ENCODE results near the gene SH3BGR. TPM values are rescaled to one million over a fixed set of nuclear protein-coding genes. Genes with fewer than 3 reads are reported as not detected.
A peak's percentile ranks its signal among the peaks of the same experiment; 100 is the strongest.

Gene SH3BGR
- total and polyA plus RNA-seq, 2 donors (not counting 3 experiments of a cell fraction or from before 2014, with no cell fraction given), result 1.1 TPM; not detected in 1

DNA sequence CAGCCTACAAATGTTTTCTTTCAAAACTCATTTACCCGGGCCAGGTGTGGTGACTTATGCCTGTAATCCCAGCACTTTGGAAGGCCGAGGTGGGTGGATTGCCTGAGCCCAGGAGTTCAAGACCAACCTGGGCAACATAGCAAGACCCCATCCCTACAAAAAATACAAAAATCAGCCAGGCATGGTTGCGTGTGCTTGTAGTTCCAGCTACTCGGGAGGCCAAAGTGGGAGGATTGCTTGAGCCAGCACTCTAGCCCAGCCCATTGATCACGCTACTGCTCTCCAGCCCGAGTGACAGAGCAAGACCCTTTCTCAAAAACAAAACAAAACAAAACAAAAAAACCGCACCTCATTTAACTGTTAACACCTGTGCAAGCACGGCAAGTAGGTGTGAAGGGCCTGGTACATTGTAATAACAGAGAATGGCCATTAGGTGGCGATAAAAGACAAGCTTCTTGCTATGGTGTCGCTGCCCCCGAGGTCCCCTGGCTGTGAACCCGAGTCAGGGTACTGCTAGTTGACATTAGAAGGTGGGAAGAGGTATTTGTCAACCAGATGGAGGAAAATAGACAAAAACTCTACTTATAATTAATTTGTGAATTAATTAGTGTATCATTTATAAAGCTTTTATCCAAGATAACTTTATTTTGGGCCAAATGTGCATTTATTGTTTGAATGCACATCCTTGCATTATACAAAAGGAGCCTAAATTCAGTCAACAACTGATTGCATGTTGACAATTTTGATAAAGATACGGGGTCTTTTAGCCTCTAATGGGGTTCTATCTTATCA is 66.5 kb downstream of the SH3BGR start:
- H4K20me1 ChIP-seq (replicated peaks; ENCODE audit: control insufficient read depth, extremely low read depth, insufficient read depth, low read length), result no peaks in the 10 kb centered on the region
- ChIA-PET CTCF (interaction anchor here (0.7 to 2.8 kb wide), 29 partner anchors 8 to 1765 kb away, joined by 3 to 30 read pairs (median 4); no protein-coding TSS in a partner anchor), POLR2A (no interaction called here)
- no peaks in the 10 kb centered on the region for H3K79me2 ChIP-seq (ENCODE audit: control insufficient read depth, insufficient read depth, low read length)
- peak; percentile 47 for DNase-seq (ENCODE audit: low read depth, low spot score)
- no peak overlapping the region for H3K4me2 ChIP-seq (ENCODE audit: insufficient read depth, low read length)
- H3K9me3 ChIP-seq (replicated peaks; ENCODE audit: control insufficient read depth, insufficient read depth, low read length), result no peaks in the 10 kb centered on the region
- no peaks in the 10 kb centered on the region for H3K27me3 ChIP-seq (ENCODE audit: control insufficient read depth in 2 of 2, insufficient read depth in 2 of 2, low read length in 2 of 2)
- BruUV-seq (replicated peaks), result no TSS peak
- no peaks in the 10 kb centered on the region for H3K9me1 ChIP-seq (replicated peaks; ENCODE audit: control insufficient read depth, extremely low read depth, insufficient read depth, low read length)
- H3K36me3 ChIP-seq (ENCODE audit: control insufficient read depth in 2 of 2, extremely low read depth in 1 of 2, insufficient read depth in 2 of 2, low read length in 2 of 2), result no peaks in the 10 kb centered on the region
- no peak overlapping the region for H3K4me3 ChIP-seq (replicated peaks in 1 of 3; ENCODE audit: insufficient read depth in 1 of 3, low read depth in 1 of 3, low read length in 3 of 3)
- no peak overlapping the region for H3K9ac ChIP-seq (replicated peaks; ENCODE audit: extremely low read depth, insufficient read depth, low read length)
- dilution Hi-C loops (cut with MboI; ENCODE audit: extremely low pct_ligation_motif_present, low sequenced_read_pairs), result loop anchor here (25.0 kb wide), 1 partner anchor 194 kb away; no protein-coding TSS in a partner anchor
- peak; percentile 55 for FAIRE-seq
- H3K4me1 ChIP-seq (ENCODE audit: control insufficient read depth, extremely low read depth, insufficient read depth, low read length), result no peaks in the 10 kb centered on the region
- H3K27ac ChIP-seq (ENCODE audit: insufficient read depth, low read depth, low read length), result no peak overlapping the region
- H2AFZ ChIP-seq (ENCODE audit: low read depth, low read length), result no peak overlapping the region
- TF ChIP-seq, protein P1, sequence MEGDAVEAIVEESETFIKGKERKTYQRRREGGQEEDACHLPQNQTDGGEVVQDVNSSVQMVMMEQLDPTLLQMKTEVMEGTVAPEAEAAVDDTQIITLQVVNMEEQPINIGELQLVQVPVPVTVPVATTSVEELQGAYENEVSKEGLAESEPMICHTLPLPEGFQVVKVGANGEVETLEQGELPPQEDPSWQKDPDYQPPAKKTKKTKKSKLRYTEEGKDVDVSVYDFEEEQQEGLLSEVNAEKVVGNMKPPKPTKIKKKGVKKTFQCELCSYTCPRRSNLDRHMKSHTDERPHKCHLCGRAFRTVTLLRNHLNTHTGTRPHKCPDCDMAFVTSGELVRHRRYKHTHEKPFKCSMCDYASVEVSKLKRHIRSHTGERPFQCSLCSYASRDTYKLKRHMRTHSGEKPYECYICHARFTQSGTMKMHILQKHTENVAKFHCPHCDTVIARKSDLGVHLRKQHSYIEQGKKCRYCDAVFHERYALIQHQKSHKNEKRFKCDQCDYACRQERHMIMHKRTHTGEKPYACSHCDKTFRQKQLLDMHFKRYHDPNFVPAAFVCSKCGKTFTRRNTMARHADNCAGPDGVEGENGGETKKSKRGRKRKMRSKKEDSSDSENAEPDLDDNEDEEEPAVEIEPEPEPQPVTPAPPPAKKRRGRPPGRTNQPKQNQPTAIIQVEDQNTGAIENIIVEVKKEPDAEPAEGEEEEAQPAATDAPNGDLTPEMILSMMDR (IDR thresholded peaks at IDR 0.05; ENCODE audit: extremely low read depth in 1 of 2, insufficient read depth in 1 of 2, low read depth in 1 of 2, low read length in 2 of 2), result peak; percentile 72 to 76
- TF ChIP-seq GATA2 (IDR thresholded peaks at IDR 0.05; ENCODE audit: insufficient read depth, insufficient read length, low read depth, low read length), result no peak
- intact Hi-C loops (cut with micrococcal nuclease), result loop anchor here (1.0 to 5.0 kb wide), 3 partner anchors 197 to 869 kb away; no protein-coding TSS in a partner anchor

- intact Hi-C loops (cut with micrococcal nuclease) (loop anchor here (1.0 to 5.0 kb wide), 3 partner anchors 196 to 868 kb away; no protein-coding TSS in a partner anchor), dilution Hi-C loops (cut with MboI; ENCODE audit: extremely low pct_ligation_motif_present, low sequenced_read_pairs) (loop anchor here (25.0 kb wide), 1 partner anchor 193 kb away; no protein-coding TSS in a partner anchor)
- H2AFZ ChIP-seq (ENCODE audit: low read depth, low read length), result no peak overlapping the region
- H3K27ac ChIP-seq (ENCODE audit: insufficient read depth, low read depth, low read length), result no peak overlapping the region
- no peaks in the 10 kb centered on the region for H4K20me1 ChIP-seq (replicated peaks; ENCODE audit: control insufficient read depth, extremely low read depth, insufficient read depth, low read length)
- no peaks in the 10 kb centered on the region for H3K9me3 ChIP-seq (replicated peaks; ENCODE audit: control insufficient read depth, insufficient read depth, low read length)
- POLR2A ChIA-PET, result no interaction called here
- H3K79me2 ChIP-seq (ENCODE audit: control insufficient read depth, insufficient read depth, low read length), result no peaks in the 10 kb centered on the region
- no peaks in the 10 kb centered on the region for H3K36me3 ChIP-seq (ENCODE audit: control insufficient read depth in 2 of 2, extremely low read depth in 1 of 2, insufficient read depth in 2 of 2, low read length in 2 of 2)
- TF ChIP-seq MAX (IDR thresholded peaks at IDR 0.05; ENCODE audit: insufficient read depth, insufficient read length) (no peak), MYC (IDR thresholded peaks at IDR 0.05; ENCODE audit: low read depth, low read length) (no peak), JUN (IDR thresholded peaks at IDR 0.05; ENCODE audit: borderline replicate concordance, insufficient read depth, insufficient read length, low read depth) (no peak), EZH2 (IDR thresholded peaks at IDR 0.05; ENCODE audit: borderline replicate concordance, low read depth, low read length, severe bottlenecking) (no peak), POLR2AphosphoS5 (IDR thresholded peaks at IDR 0.05; ENCODE audit: insufficient read depth, low read depth, low read length) (no peak)
- DNase-seq (ENCODE audit: low read depth, low spot score) (no peak), FAIRE-seq (no peak)
- H3K27me3 ChIP-seq (ENCODE audit: control insufficient read depth in 2 of 2, insufficient read depth in 2 of 2, low read length in 2 of 2), result no peaks in the 10 kb centered on the region
- H3K4me3 ChIP-seq (replicated peaks in 1 of 3; ENCODE audit: insufficient read depth in 1 of 3, low read depth in 1 of 3, low read length in 3 of 3), result no peak overlapping the region
- BruUV-seq (replicated peaks), result no TSS peak
- H3K9ac ChIP-seq (replicated peaks; ENCODE audit: extremely low read depth, insufficient read depth, low read length), result no peak overlapping the region
- H3K9me1 ChIP-seq (replicated peaks; ENCODE audit: control insufficient read depth, extremely low read depth, insufficient read depth, low read length), result no peaks in the 10 kb centered on the region
- H3K4me1 ChIP-seq (ENCODE audit: control insufficient read depth, extremely low read depth, insufficient read depth, low read length), result no peaks in the 10 kb centered on the region
- CTCF ChIA-PET, result interaction anchor here (0.7 to 2.8 kb wide), 25 partner anchors 9 to 1764 kb away, joined by 3 to 30 read pairs (median 5); no protein-coding TSS in a partner anchor
- H3K4me2 ChIP-seq (ENCODE audit: insufficient read depth, low read length), result no peak overlapping the region
Observed at GRCh38 chr21:39518847-39519210, 67.1 kb downstream of the SH3BGR start.

Data from endothelial cell of umbilical vein (primary cell).